ENCODE results near the gene XRN2.

The XRN2 gene

GRCh38 chr20:21356386-21356785, 53.3 kb downstream of the XRN2 start:
- Mint-ChIP-seq H3K36me3 (ENCODE audit: low read depth) (peaks cover 41% of the 10 kb centered on the region), H3K27me3 (ENCODE audit: low read depth) (no peaks in the 10 kb centered on the region), H3K27ac (no peak overlapping the region), H3K4me3 (no peak overlapping the region), H3K4me1 (no peaks in the 10 kb centered on the region), H3K9me3 (no peaks in the 10 kb centered on the region)
- TF ChIP-seq CTCF (IDR thresholded peaks at IDR 0.05; ENCODE audit: unreplicated experiment in 3 of 3): no peak

GRCh38 chr20:21357844-21358243, 54.7 kb downstream of the XRN2 start:
- H3K36me3 Mint-ChIP-seq (ENCODE audit: low read depth): peaks cover 53% of the 10 kb centered on the region
- H3K9me3 Mint-ChIP-seq: no peaks in the 10 kb centered on the region
- H3K27ac Mint-ChIP-seq: peak overlapping the region in 2 of 3 experiments; percentile 39 to 68
- H3K27me3 Mint-ChIP-seq (ENCODE audit: low read depth): no peaks in the 10 kb centered on the region
- H3K4me1 Mint-ChIP-seq: no peaks in the 10 kb centered on the region
- no peak for TF ChIP-seq CTCF (IDR thresholded peaks at IDR 0.05; ENCODE audit: unreplicated experiment in 3 of 3)
- no peak overlapping the region for H3K4me3 Mint-ChIP-seq

- Mint-ChIP-seq H3K4me1 (no peaks in the 10 kb centered on the region), H3K4me3 (no peak overlapping the region), H3K27ac (peak overlapping the region in 1 of 3 experiments; percentile 40), H3K9me3 (no peaks in the 10 kb centered on the region), H3K27me3 (ENCODE audit: low read depth) (no peaks in the 10 kb centered on the region), H3K36me3 (ENCODE audit: low read depth) (peaks cover 60% of the 10 kb centered on the region)
- TF ChIP-seq CTCF (IDR thresholded peaks at IDR 0.05; ENCODE audit: unreplicated experiment in 3 of 3): no peak
Measured at GRCh38 chr20:21358737-21359136, 55.6 kb downstream of the XRN2 start.

GRCh38 chr20:21360705-21361104, 57.6 kb downstream of the XRN2 start:
- no peaks in the 10 kb centered on the region for H3K27me3 Mint-ChIP-seq (ENCODE audit: low read depth)
- no peak overlapping the region for H3K4me3 Mint-ChIP-seq
- no peaks in the 10 kb centered on the region for H3K4me1 Mint-ChIP-seq
- TF ChIP-seq CTCF (IDR thresholded peaks at IDR 0.05; ENCODE audit: unreplicated experiment in 3 of 3): no peak
- no peak overlapping the region for H3K27ac Mint-ChIP-seq
- H3K36me3 Mint-ChIP-seq (ENCODE audit: low read depth): peaks cover 55% of the 10 kb centered on the region
- no peaks in the 10 kb centered on the region for H3K9me3 Mint-ChIP-seq

- no peaks in the 10 kb centered on the region for H3K9me3 Mint-ChIP-seq
- peaks cover 55% of the 10 kb centered on the region for H3K36me3 Mint-ChIP-seq (ENCODE audit: low read depth)
- no peak for TF ChIP-seq CTCF (IDR thresholded peaks at IDR 0.05; ENCODE audit: unreplicated experiment in 3 of 3)
- H3K4me3 Mint-ChIP-seq: no peak overlapping the region
- no peaks in the 10 kb centered on the region for H3K4me1 Mint-ChIP-seq
- no peaks in the 10 kb centered on the region for H3K27me3 Mint-ChIP-seq (ENCODE audit: low read depth)
- H3K27ac Mint-ChIP-seq: no peak overlapping the region
Measured at GRCh38 chr20:21361266-21361665, 58.1 kb downstream of the XRN2 start.

- no peaks in the 10 kb centered on the region for H3K27me3 Mint-ChIP-seq (ENCODE audit: low read depth)
- H3K27ac Mint-ChIP-seq: no peak overlapping the region
- TF ChIP-seq CTCF (IDR thresholded peaks at IDR 0.05; ENCODE audit: unreplicated experiment in 3 of 3): no peak
- H3K4me3 Mint-ChIP-seq: no peak overlapping the region
- H3K4me1 Mint-ChIP-seq: no peaks in the 10 kb centered on the region
- peaks cover 63% of the 10 kb centered on the region for H3K36me3 Mint-ChIP-seq (ENCODE audit: low read depth)
- no peaks in the 10 kb centered on the region for H3K9me3 Mint-ChIP-seq
Measured at GRCh38 chr20:21364413-21364812, 61.3 kb downstream of the XRN2 start.

Data from nephron (organoid).